Measurements from ENCODE around the gene TPRA1.
A peak's percentile ranks its signal among the peaks of the same experiment; 100 is the strongest.
"Not testable (repeated sequence)": the region's sequence is repeated elsewhere in the genome, so short reads cannot be mapped to it uniquely, and the experiment has no call there.

The TPRA1 gene

DNA sequence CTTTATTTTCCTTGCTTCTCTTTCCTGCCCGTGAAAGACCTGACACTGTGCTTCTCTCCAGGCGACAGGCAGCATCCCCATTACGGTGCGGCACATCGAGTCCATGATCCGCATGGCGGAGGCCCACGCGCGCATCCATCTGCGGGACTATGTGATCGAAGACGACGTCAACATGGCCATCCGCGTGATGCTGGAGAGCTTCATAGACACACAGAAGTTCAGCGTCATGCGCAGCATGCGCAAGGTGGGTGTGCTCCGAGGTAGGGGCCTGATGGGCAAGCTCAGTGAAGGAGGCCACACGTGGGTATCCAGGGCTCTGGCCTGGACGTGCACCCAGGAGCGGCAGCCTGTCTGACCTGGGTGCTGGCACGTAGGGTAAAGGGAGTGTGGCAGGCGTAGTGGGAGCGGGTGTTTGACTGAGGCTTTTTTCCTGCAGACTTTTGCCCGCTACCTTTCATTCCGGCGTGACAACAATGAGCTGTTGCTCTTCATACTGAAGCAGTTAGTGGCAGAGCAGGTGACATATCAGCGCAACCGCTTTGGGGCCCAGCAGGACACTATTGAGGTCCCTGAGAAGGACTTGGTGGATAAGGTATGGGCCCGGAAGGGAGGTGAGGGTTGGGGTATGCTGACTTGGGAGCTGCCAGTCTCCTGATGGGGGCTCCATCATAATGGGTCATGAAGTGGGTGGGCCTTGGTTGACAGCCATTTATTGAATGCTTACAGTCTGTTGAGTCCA lies 30.3 kb upstream of the TPRA1 start:
- no peak for DNase-seq

DNA sequence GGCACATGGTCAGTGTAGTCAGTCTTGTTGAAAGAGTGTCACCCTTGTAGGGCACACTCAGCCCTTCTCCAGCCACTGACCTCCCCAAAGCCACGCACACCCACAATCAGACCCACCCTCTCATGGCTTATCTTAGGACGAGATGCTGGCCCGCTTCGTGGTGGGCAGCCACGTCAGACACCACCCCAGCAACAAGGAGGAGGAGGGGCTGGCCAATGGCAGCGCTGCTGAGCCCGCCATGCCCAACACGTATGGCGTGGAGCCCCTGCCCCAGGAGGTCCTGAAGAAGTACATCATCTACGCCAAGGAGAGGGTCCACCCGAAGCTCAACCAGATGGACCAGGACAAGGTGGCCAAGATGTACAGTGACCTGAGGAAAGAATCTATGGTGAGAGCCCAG lies 28.4 kb upstream of the TPRA1 start:
- intact Hi-C loops (cut with DNase I) = no loop called here
- DNase-seq = no peak

More for the DNA sequence above, 30.3 kb upstream of the TPRA1 start:
- intact Hi-C loops (cut with DNase I) = no loop called here

GRCh38 chr3:127616836-127617605 lies 26.5 kb upstream of the TPRA1 start:
- intact Hi-C loops (cut with DNase I) = no loop called here
- no peak for DNase-seq

- no peak for DNase-seq
- intact Hi-C loops (cut with DNase I) = no loop called here
These were observed 25.2 kb upstream of the TPRA1 start for GRCh38 chr3:127615631-127616305.

GRCh38 chr3:127614928-127615589 lies 24.5 kb upstream of the TPRA1 start:
- no peak for DNase-seq
- intact Hi-C loops (cut with DNase I) = no loop called here

GRCh38 chr3:127613406-127613805 lies 22.9 kb upstream of the TPRA1 start:
- DNase-seq = no peak
- intact Hi-C loops (cut with DNase I) = no loop called here

DNA sequence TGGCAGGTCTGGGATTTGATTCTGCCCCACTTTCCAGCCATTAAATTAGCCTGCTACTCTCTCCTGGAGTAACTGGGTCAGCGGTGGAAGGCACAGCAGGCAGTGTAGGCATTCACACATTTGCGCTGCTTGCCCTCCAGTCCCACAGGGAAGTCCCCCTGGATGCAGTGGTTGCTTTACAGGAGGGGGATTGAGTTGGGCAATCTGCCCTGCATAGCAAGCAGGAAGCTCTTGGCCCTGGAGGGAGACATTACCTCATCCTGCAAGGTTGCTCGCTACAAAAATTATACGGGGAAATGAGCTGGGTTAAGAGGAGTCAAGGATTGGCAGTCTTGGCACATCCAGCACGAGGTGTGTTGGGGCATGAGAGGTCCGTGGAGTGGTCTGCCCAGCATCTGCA lies 22.4 kb upstream of the TPRA1 start:
- no peak for DNase-seq
- intact Hi-C loops (cut with DNase I) = no loop called here

- intact Hi-C loops (cut with DNase I) = no loop called here
- no peak for DNase-seq
These were observed 20.7 kb upstream of the TPRA1 start for GRCh38 chr3:127611251-127611650.

DNA sequence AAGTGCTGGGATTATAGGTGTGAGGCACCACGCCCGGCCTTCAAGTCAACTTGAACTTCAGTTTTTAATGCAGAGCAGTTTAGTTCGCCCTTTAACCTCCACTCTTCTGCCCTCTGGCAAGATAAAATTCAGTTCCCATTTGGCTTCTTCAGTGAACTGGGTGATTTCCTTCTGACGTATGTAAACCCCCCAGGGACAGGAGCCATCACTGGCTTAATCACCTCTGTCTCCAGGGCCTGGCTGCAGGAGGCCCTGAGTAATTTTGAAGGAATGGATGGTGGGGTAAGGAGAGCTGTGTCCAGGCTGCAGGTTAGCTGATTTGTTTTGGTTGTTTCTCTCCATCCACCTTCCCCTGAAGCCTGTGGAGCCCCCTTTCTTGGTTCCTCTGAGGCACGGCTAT lies 19.6 kb upstream of the TPRA1 start:
- no peak for DNase-seq
- intact Hi-C loops (cut with DNase I) = no loop called here

GRCh38 chr3:127608362-127608718 lies 17.8 kb upstream of the TPRA1 start:
- intact Hi-C loops (cut with DNase I) = no loop called here
- peak in 14 of 42 donors; percentile 16 to 57 (median 30) for DNase-seq

DNA sequence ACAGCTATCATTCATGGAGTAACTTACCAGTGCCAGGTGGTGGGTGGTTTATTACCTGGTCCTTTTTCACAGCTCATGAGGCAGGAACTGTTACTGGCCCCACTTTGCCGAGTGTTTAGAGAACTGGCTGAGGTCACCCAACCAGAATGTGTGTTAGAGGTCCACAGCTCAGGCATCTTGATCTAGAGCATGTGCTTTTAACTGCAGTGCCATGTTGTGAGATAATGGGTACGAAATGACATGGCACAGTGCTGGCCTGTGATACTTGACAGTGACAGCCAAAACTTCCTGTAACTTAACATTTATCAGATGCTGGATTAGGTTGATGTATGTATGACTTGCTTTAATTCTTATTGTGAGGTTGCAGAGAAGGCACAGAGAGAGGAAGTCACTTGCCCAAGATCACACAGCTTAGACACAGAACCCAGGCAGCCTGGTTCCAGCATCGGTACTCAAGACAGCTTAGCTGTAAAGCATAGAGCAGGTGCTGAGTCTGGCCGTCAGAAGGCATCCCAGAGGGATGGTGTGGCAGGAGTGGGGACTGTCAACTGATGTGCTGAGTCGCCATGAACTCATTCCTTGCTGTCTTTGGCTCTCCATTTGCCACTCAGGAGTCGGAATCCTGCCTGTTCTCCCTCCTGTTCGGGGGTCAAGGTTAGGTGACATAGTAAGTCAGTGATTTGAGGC lies 17.3 kb upstream of the TPRA1 start:
- DNase-seq = no peak
- intact Hi-C loops (cut with DNase I) = no loop called here

DNA sequence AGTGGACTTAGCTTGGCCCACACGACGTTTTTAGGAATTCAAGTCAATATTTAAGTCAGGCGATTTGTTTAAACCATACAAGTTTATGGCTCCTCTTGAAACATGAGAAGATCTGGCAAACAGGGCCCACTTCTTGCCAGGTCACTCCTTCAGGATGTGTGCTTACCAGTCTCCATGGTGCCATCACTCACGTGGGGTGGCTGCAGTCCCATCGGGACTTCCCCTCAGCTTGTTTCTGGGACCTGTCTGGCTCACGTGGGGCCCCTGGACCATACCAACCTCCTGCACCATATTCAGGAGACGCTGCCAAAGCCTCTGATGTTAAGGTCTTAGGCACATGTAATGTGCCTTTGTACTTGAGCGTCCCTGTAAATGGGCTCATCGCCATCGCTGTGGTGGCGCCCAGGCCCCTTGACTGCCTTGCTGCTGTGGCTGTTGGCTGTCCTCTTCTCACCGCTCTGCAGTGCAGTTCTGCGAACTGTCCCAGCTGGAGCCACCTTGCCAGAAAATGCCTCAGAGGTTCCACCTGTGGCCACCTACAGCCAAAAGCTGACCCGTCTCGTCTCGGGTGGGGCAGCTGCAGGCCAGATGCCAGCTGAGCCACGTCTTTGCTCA lies 16.6 kb upstream of the TPRA1 start:
- DNase-seq = no peak
- intact Hi-C loops (cut with DNase I) = no loop called here

GRCh38 chr3:127606086-127606805 lies 15.7 kb upstream of the TPRA1 start:
- DNase-seq = no peak
- intact Hi-C loops (cut with DNase I) = no loop called here

DNA sequence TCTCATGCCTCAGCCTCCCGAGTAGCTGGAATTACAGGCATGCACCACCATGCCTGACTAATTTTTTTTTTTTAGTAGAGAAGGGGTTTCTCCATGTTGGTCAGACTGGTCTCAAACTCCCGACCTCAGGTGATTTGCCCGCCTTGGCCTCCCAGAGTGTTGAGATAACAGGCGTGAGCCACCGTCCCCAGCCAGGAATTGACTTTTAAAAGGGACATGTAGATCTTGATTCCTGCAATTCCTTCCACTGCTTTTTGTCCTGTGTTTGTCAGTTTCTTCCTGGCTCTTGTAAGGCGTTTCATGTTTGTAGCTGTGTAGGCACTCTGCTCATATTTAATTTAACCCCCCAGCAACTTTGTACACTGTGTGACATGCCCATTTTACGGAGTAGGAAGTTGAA lies 15.0 kb upstream of the TPRA1 start:
- intact Hi-C loops (cut with DNase I); DNase-seq: not testable (repeated sequence)

DNA sequence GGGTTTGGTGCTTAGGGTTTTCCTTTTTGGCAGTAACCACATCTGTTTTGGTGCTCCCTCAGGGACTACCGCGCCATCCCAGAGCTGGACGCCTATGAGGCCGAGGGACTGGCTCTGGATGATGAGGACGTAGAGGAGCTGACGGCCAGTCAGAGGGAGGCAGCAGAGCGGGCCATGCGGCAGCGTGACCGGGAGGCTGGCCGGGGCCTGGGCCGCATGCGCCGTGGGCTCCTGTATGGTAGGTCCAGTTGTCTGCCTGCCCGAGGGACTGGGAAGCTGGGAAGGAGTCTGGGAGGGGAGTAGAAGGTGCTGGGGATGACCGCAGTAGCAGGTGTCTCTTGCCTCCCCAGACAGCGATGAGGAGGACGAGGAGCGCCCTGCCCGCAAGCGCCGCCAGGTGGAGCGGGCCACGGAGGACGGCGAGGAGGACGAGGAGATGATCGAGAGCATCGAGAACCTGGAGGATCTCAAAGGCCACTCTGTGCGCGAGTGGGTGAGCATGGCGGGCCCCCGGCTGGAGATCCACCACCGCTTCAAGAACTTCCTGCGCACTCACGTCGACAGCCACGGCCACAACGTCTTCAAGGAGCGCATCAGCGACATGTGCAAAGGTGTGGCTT lies 14.1 kb upstream of the TPRA1 start:
- no peak for DNase-seq
- intact Hi-C loops (cut with DNase I) = no loop called here

DNA sequence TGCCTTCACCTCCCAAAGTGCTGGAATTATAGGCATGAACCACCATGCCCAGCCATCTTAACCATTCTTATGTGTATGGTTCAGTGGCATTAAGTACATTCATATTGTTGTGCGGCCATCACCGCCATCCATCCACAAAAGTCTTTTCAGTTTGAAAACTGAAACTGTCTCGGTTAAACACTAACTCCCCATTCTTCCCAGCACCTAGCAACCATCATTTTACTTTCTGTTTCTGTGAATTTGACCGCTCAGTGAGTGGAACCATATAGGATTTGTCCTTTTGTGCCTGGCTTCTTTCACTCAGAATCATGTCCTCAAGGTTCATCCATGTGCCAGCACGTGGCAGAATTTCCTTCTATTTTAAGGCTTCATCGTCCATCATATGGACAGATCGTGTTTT lies 13.5 kb upstream of the TPRA1 start:
- intact Hi-C loops (cut with DNase I) = no loop called here
- no peak for DNase-seq

DNA sequence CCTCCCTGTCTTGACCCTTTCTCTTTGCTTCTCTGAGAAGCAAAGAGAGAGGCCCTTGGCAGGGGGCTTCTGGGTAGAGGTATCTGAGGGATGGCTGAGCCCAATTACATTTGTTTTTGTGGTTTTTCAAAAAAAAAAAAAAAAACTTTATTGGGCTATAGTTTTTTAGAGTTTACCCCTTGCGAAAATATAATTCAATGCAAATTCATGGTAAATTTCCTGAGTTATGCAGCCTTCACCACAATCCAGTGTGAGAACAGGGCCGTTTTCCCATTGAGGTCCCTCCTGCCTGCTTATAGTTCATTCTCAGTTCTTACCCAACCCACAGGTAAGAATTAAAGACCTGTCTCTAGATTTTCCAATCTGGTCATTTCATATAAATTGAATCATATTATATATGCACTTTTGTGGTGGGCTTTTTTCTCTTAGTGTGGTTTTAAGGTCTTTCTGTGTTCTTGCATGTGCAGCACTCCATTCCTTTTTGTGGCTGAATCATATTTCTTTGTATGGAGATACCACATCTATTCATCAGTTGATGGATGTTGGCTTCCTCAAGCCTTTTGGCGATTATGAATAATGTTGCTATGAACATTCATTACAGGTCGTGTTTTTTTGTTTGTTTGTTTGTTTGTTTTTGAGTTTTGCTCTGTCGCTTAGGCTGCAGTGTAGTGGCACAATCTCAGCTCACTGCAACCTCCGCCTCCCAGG lies 10.4 kb upstream of the TPRA1 start:
- intact Hi-C loops (cut with DNase I) = no loop called here
- no peak for DNase-seq
